Mononuclear cell (primary cell): Measurements from ENCODE around the gene NPIPA1. TPM values are rescaled to one million over a fixed set of nuclear protein-coding genes. Genes with fewer than 3 reads are reported as not detected.
"Not testable (repeated sequence)": the region's sequence is repeated elsewhere in the genome, so short reads cannot be mapped to it uniquely, and the experiment has no call there.

Experiments used
- H3K27me3 ChIP-seq: 2 replicates; pipeline ENCODE4 v1.6.0; 2011; ENCODE audit warnings: low read length, control low read depth; ENCODE audit not compliant: insufficient read depth
- H3K4me1 ChIP-seq: 2 replicates; pipeline ENCODE4 v1.5.1; 2011; ENCODE audit warnings: mild to moderate bottlenecking, low read length, control low read depth; ENCODE audit not compliant: insufficient read depth
- H3K4me3 ChIP-seq: 2 replicates; pipeline ENCODE4 v1.5.1; 2011; ENCODE audit warnings: mild to moderate bottlenecking, low read length, moderate library complexity
- H3K9me3 ChIP-seq: 2 replicates; pipeline ENCODE4 v1.5.1; 2011; ENCODE audit warnings: low read depth, mild to moderate bottlenecking, control low read depth, low read length
- total RNA-seq: library from RNA; depleted of rRNA; stranded (reverse); fragments of >200 nt; gene quantifications from one replicate; pipeline ENCODE4 v1.2.3, GENCODE V29; 2012

The NPIPA1 gene
- total RNA-seq, 1 donor = 17.9 TPM

DNA sequence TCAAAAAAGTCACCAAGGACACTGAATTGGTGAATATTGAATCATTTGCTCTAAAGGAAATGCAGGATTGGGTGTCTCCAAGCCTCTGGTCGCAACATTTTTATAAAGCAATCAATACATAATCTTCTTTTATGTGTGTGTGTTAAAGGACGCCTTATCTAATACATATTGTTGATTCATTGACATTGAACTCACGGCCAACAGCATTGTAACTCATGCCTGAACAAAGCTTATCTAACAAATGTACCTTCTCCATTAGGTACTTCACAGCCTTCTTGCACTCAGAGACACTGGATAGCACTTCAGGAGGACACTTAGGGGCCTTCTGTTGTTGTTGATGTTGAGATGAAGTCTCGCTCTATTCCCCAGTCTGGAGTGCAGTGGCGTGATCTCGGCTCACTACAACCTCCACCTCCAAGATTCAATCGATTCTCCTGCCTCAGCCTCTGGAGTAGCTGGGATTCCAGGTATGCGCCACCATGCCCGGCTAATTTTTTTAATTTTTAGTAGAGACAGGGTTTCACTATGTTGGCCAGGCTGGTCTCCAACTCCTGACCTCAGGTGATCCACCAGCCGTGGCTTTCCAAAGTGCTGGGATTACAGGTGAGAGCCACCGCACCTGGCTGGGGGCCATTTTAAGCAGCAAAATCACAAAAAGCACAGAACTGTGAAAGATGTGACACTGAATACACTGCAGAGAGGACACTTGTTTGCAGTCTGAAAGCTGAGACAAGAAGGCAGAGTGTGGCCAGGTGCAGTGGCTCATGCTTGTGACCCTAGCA is 24.4 kb downstream of the NPIPA1 start:
- Histone ChIP-seq H3K9me3 (no peaks in the 10 kb centered on the region), H3K4me3 (no peak overlapping the region), H3K4me1 (no peaks in the 10 kb centered on the region), H3K27me3 (peaks cover 5% of the 10 kb centered on the region)

DNA sequence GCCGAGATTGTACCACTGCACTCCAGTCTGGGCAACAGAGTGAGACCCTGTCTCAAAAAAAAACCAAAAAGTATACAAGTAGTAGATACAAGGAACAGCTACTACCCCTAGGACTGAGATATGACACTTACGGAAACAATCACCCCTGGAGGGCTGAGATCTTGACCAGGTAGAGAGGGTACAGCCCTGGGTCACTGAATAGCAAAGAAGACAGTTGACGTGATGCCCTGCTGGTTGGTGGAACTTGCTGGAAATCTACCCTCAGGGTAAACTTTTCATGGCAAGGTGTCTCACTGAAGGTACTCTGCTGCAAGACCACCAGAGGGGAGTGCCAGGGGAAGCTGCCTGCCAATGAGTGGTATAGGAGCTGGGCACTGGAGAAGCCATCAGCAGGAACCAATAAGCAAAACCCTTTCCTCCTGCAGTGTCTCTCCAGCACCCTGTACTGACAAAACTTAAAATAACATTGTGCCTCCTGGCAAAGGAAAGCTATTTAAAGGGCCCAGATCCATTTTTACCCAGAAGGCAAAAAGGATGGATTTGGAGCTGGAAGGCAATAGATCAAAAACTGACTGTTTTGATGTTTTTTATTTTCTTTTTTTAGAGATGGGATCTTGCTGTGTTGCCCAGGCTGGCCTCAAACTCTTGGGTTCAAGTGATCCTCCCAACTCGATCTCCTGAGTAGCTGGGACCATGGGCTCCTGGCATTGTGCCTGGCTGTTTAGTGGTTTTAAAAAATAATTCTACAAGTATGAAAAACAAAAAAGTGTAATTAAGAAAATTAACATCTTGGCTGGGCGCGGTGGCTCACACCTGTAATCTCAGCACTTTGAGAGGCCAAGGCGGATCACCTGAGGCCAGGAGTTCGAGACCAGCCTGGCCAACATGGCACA is 26.3 kb downstream of the NPIPA1 start:
- Histone ChIP-seq H3K4me3 (no peak overlapping the region), H3K4me1 (no peaks in the 10 kb centered on the region), H3K9me3 (no peaks in the 10 kb centered on the region), H3K27me3 (peaks cover 5% of the 10 kb centered on the region)

DNA sequence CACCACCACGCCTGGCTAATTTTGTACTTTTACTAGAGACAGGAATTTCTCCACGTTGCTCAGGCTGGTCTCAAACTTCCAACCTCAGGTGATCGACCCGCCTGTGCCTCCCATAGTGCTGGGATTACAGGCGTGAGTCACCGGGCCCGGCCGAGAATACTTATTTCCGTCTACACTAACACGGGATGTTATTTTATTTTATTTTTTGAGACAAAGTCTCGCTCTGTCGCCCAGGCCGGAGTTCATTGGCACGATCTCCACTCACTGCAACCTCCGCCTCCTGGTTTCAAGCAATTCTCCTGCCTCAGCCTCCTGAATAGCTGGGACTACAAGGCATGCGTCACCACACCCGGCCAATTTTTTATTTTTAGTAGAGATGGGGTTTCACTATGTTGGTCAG is 28.1 kb downstream of the NPIPA1 start:
- Histone ChIP-seq H3K9me3 (no peaks in the 10 kb centered on the region), H3K4me1 (no peaks in the 10 kb centered on the region), H3K27me3 (peaks cover 5% of the 10 kb centered on the region), H3K4me3 (no peak overlapping the region)

DNA sequence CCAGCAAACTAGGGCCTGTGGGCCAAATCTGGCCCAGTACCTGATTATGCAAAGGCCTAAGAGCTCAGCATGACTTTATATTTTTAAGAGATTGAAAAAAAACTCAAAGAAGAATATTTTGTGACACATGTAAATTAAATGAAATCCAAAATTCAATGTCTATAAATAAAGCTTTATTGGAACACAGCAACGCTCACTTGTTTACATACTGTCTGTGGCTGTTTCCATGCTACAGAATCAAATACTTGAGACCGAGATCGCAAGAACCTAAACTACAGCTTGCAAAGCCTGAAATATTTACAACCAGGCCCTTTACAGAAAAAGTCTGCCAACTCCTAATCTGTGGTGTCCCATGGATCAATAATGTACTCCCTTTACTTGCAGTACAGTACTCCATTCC is 32.6 kb downstream of the NPIPA1 start:
- H3K4me1 ChIP-seq, H3K4me3 ChIP-seq, H3K9me3 ChIP-seq, H3K27me3 ChIP-seq: not testable (repeated sequence)

DNA sequence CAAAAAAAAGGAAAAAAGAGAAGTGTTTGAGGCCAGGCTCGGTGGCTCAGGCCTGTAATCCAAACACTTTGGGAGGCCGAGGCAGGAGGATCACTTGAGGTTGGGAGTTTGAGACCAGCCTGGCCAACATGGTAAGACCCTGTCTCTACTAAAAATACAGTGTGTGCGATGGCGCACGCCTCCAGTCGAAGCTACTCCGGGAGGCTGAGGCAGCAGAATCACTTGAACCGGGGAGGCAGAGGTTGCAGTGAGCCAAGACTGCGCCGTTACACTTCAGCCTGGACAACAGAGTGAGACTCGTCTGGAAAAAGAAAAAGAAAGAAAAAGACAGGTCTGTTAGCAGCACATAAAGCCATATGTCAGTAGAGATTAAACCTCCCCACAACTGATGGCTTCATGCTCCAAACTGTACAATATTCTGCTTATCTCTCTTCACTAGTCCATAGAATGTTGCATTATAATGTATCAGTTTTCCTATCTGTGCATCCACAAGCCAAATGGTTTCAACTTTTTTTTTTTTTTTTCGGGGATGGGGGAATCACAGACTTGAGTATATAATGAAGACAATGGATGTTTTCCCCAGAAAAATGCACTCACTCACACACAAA is 34.5 kb downstream of the NPIPA1 start:
- peaks cover 18% of the 10 kb centered on the region for H3K4me1 ChIP-seq
- H3K27me3 ChIP-seq, H3K9me3 ChIP-seq, H3K4me3 ChIP-seq: not testable (repeated sequence)

DNA sequence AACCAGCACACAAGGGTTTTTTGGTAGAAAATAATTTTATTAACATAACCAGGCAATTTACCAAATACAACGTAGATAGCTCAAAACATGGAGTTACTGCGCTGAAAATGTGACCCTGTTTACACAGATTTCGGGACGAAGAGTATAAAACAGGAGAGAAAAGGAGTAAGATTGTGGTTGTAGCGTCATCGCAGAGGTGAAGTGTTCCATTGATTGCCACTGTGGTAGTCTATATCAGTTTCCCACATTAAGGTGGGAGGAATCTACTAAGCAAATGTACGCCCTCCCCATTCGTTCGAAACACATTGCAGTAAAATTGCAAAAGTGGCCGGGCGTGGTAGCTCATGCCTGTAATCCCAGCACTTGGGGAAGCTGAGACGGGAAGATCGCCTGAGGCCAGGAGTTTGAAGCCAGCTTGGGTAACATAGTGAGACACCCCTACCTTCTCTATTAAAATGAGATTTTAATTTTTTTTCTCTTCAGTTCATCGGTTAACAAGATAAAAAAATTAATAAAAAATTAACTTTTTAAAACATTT is 36.6 kb downstream of the NPIPA1 start:
- peak overlapping the region; percentile 62 for H3K4me3 ChIP-seq

DNA sequence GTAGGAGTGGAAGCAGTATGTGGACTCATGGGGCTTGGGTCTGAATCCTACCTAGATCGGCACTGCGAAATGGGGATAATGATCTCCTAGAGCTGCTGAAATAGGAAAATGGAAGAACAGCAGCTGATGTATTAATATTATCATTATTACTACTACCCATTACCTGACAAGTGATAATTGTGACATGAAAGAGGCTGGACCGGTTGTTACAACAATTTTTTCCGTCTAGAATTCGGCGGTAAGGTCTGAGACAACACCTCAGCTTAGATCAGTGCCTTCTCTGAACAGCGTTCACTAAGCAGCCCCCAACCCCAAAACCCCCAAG is 37.0 kb downstream of the NPIPA1 start:
- not testable (repeated sequence) for H3K27me3 ChIP-seq, H3K9me3 ChIP-seq
- Histone ChIP-seq H3K4me3 (peak overlapping the region; percentile 62), H3K4me1 (peaks cover 18% of the 10 kb centered on the region)

More for the DNA sequence above, 36.6 kb downstream of the NPIPA1 start:
- peaks cover 18% of the 10 kb centered on the region for H3K4me1 ChIP-seq
- not testable (repeated sequence) for H3K27me3 ChIP-seq, H3K9me3 ChIP-seq

DNA sequence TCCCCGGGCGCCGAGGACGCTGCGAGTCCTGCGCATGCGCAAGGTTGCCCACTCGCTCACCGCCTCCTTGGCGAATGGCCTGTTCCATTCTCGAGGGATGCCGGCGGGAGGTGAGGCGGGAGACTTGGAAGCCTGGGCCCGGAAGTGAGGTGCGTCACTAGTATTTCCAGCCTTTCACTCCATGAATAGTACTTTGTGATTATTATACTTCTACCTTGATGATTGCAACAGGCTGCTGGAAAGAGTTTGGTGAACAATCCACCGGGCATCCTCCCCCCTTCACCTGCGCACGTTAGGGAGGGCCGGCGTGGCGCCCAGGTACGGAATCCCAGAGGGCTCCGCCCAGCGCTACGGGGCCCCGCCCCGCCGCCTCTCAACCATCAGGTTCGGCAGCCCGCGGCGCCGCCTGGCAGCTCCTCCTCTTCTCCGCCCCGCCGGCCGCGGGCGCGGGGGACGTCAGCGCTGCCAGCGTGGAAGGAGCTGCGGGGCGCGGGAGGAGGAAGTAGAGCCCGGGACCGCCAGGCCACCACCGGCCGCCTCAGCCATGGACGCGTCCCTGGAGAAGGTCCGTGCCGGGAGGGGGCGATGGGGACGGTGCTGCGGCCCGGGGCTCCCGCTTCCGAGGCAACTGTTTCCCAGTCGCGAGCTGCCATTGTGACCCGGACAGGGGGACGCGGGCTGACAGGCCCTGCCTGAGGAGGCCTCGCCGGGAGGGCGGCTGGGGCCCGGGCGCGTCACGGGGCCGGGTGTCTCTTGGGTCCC is 37.6 kb downstream of the NPIPA1 start, which contains the start of gene PDXDC1:
PDXDC1 (plus strand) TSS at position 371 of the 762 bp plus-strand sequence; CDS start at position 545, 174 bp downstream.
- not testable (repeated sequence) for H3K9me3 ChIP-seq, H3K27me3 ChIP-seq
- Histone ChIP-seq H3K4me3 (peak within 1 kb of the TSS; percentile 62), H3K4me1 (peaks cover 18% of the 10 kb centered on the region)

DNA sequence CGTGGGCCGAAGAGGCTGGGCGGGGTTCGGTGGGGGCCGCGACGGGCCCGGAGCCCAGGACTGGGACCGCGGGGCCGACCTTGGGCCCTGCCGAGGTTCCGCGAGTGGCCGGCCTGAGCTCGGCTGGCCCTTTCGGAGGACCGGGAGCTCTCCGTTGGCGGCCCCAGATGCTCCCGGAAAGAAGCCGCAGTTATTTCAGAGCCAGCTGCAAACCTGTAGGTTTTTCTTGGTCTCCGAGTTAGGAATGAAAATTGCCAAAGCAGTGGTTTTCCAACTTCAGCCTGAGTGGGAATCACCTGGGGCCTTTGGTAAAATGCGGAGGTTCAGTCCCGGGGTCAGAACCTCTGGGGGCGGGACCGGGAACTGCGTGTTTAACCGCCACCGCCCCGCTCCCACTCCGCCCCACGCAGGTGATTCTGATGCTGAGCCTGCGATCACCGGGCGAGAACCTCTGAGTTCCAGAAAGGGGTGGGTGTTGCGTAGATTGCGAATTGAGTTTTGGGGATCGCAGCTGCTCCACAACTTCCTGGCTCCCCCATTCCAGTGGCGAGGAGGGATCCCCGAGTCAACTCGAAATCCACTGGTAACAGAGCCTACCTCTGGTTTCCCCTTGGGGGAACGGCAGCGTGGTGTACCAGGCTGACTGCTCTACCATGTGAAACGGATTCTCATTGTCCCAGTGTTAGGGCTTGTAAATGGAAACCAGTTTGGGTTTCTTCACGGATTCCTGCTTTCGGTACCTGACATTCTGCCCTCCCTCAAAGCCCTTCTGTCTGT is 38.4 kb downstream of the NPIPA1 start:
- peaks cover 18% of the 10 kb centered on the region for H3K4me1 ChIP-seq
- H3K9me3 ChIP-seq, H3K27me3 ChIP-seq: not testable (repeated sequence)
- peak overlapping the region; percentile 62 for H3K4me3 ChIP-seq

DNA sequence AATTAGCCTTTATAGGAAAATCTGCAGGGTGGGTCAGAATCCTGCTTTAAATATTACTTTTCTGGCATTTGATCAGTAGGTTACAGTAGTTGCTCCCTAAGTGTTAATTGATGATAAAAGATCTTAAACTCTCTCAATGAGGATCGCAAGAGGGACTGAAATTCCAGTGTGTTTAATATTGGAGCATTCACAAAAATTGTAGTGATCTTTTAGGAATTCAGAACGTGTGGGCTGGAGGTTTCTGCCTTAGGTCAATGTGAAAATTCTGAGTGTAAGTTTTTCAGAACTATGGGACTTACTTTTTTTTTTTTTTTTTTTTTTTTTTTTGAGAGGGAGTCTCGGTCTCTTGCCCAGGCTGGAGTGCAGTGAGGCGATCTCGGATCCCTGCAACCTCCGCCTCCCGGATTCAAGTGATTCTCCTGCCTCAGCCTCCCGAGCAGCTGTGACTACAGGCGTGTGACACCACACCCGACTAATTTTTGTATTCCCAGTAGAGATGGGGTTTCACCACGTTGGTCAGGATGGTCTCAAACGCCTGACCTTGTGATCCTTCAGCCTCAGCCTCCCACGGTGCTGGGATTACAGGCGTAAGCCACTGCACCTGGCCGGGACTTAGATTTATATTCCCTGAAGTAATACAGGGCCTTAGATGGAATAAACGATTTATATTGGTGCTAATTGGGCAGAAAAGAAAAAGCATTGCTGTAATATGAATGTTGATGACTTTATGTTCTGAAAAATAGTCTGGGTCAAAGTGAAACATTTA is 39.9 kb downstream of the NPIPA1 start:
- H3K9me3 ChIP-seq, H3K4me3 ChIP-seq: not testable (repeated sequence)
- peaks cover 18% of the 10 kb centered on the region for H3K4me1 ChIP-seq

DNA sequence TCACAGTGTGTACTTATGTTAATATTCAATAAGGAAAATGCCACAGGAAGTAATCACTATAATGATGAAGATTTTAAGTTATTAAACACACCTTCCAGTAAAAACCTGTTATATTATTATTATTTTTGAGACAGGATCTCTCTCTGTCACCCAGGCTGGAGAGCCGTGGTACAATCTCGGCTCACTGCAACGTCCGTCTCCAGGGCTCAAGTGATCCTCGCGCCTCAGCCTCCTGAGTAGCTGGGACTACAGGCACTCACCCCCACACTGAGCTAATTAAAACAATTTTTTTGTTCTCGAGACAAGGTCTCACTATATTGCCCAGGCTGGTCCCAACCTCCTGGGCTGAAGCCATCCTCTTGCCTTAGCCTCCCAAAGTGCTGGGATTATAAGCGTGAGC is 41.0 kb downstream of the NPIPA1 start:
- H3K4me3 ChIP-seq, H3K9me3 ChIP-seq, H3K27me3 ChIP-seq: not testable (repeated sequence)
- peaks cover 18% of the 10 kb centered on the region for H3K4me1 ChIP-seq

More for the DNA sequence above, 39.9 kb downstream of the NPIPA1 start:
- not testable (repeated sequence) for H3K27me3 ChIP-seq

DNA sequence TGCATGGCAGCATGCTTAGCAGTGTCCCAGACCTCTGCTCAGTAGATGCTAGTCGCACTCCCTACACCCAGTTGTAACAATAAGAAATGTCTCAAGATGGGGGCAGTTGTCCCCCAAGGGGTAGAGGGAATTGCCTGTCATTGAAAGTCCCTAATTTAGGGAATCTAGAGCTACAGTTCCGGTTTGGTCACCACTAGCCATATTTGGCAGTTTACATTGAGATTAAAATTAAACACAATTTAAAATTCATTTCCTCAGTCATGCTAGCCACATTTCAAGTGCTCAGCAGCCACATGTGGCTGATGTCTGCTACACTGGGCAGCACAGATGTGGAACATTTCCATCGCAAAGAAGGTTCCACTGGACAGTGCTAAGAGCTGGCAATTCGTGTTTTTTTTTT is 41.7 kb downstream of the NPIPA1 start:
- H3K27me3 ChIP-seq, H3K9me3 ChIP-seq, H3K4me3 ChIP-seq: not testable (repeated sequence)
- H3K4me1 ChIP-seq = peaks cover 17% of the 10 kb centered on the region

DNA sequence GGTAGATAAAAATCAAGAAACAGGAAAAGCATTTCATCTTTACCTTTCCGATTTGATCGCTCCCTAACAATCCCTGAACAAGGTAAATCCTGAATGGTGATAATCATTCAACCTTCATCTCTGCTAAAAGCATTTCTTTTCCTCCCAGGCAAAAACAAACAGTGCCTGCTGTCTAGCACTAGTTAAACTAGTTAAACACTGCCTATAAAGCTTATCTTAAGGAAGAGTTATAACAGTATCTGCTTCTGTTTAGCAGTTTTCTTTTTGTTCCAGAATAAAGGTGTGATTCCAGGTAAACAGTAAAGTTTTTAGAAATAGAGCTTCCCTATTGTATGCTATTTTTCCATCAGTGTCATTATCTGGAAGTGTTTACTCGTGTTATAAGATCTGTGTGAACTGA is 44.0 kb downstream of the NPIPA1 start:
- not testable (repeated sequence) for H3K9me3 ChIP-seq, H3K27me3 ChIP-seq, H3K4me3 ChIP-seq, H3K4me1 ChIP-seq
